WTC11 (cell line): ENCODE data around the gene ADARB2. TPM values are rescaled to one million over a fixed set of nuclear protein-coding genes. Genes with fewer than 3 reads are reported as not detected.

Source experiments
- ATAC-seq: fragments of 200-7000 bp; cut with Tn5 transposase; 2 replicates; pipeline ENCODE4 v1.10.0; 2021; ENCODE audit warnings: mild to moderate bottlenecking, moderate library complexity
- CTCF ChIA-PET: fragments of 300-600 bp; sonication (Branson Sonifier 250); formaldehyde crosslinking; loops from one replicate; lab custom pipeline; 2021; ENCODE audit warnings: antibody characterized with exemption; lab: Charles Lee
- POLR2A ChIA-PET: fragments of 350-600 bp; sonication (Branson Sonifier 250); formaldehyde crosslinking; loops from one replicate; lab custom pipeline; 2021; ENCODE audit warnings: antibody characterized with exemption; lab: Charles Lee
- DNase-seq: peaks from one replicate; pipeline ENCODE4 v3.0.0; 2021; ENCODE audit warnings: low spot score
- H3K27ac Mint-ChIP-seq: 2 replicates; pipeline ENCODE4 v1.8.0; 2021; ENCODE audit warnings: mixed read lengths
- H3K27me3 Mint-ChIP-seq: 2 replicates; pipeline ENCODE4 v1.8.0; 2021; ENCODE audit warnings: low read depth, mild to moderate bottlenecking, moderate library complexity, mixed read lengths
- H3K36me3 Mint-ChIP-seq: 2 replicates; pipeline ENCODE4 v1.8.0; 2021; ENCODE audit warnings: mixed read lengths
- H3K4me1 Mint-ChIP-seq: 2 replicates; pipeline ENCODE4 v1.8.0; 2022; ENCODE audit warnings: mixed read lengths
- H3K4me3 Mint-ChIP-seq: 2 replicates; pipeline ENCODE4 v1.8.0; 2021; ENCODE audit warnings: mild to moderate bottlenecking, moderate library complexity, mixed read lengths
- H3K9me3 Mint-ChIP-seq: 2 replicates; pipeline ENCODE4 v1.8.0; 2021; ENCODE audit warnings: mixed read lengths
- CREB1 ChIP-seq: sonication (generic); formaldehyde crosslinking; IDR thresholded peaks from 2 replicates; pipeline ENCODE4 v1.8.0; 2023; ENCODE audit warnings: mild to moderate bottlenecking, missing genetic modification reagents
- CTCF ChIP-seq: fragments of 200-600 bp; IDR thresholded peaks from 2 replicates; pipeline ENCODE4 v1.8.0; 2022; ENCODE audit warnings: antibody characterized with exemption
- ERG ChIP-seq: fragments of 250-450 bp; sonication (Bioruptor Pico); IDR thresholded peaks from 2 replicates; pipeline ENCODE4 v1.8.0; 2021; ENCODE audit warnings: mild to moderate bottlenecking
- GABPB1 ChIP-seq: sonication (generic); formaldehyde crosslinking; IDR thresholded peaks from 2 replicates; pipeline ENCODE4 v1.8.1; 2023; ENCODE audit warnings: mild to moderate bottlenecking, missing genetic modification reagents
- MAX ChIP-seq: sonication (generic); formaldehyde crosslinking; IDR thresholded peaks from 2 replicates; pipeline ENCODE4 v1.8.0; 2022; ENCODE audit warnings: mild to moderate bottlenecking, missing genetic modification reagents
- MXD4 ChIP-seq: fragments of 250-450 bp; sonication (Bioruptor Pico); IDR thresholded peaks from 2 replicates; pipeline ENCODE4 v1.8.0; 2021; ENCODE audit warnings: mild to moderate bottlenecking, moderate library complexity, borderline replicate concordance
- NR1H2 ChIP-seq: sonication (generic); formaldehyde crosslinking; IDR thresholded peaks from 2 replicates; pipeline ENCODE4 v1.9.0; 2021; ENCODE audit warnings: mild to moderate bottlenecking, moderate library complexity, missing genetic modification reagents
- NR2C2 ChIP-seq: sonication (generic); formaldehyde crosslinking; IDR thresholded peaks from 2 replicates; pipeline ENCODE4 v1.8.0; 2022; ENCODE audit warnings: mild to moderate bottlenecking, missing genetic modification reagents
- RELA ChIP-seq: sonication (generic); formaldehyde crosslinking; IDR thresholded peaks from 2 replicates; pipeline ENCODE4 v1.8.1; 2022; ENCODE audit warnings: missing genetic modification reagents, mild to moderate bottlenecking, borderline replicate concordance
- SMAD4 ChIP-seq: sonication (generic); formaldehyde crosslinking; IDR thresholded peaks from 2 replicates; pipeline ENCODE4 v1.8.0; 2022; ENCODE audit warnings: mild to moderate bottlenecking, missing genetic modification reagents
- TCF7 ChIP-seq: sonication (generic); formaldehyde crosslinking; IDR thresholded peaks from 2 replicates; pipeline ENCODE4 v1.8.0; 2022; ENCODE audit warnings: mild to moderate bottlenecking, low read depth, missing genetic modification reagents, moderate library complexity
- TEAD4 ChIP-seq: sonication (generic); formaldehyde crosslinking; IDR thresholded peaks from 2 replicates; pipeline ENCODE4 v1.8.0; 2022; ENCODE audit warnings: mild to moderate bottlenecking, missing genetic modification reagents
- ZNF121 ChIP-seq: sonication (generic); formaldehyde crosslinking; IDR thresholded peaks from 2 replicates; pipeline ENCODE4 v1.8.0; 2023; ENCODE audit warnings: missing genetic modification reagents
- ZNF232 ChIP-seq: sonication (generic); formaldehyde crosslinking; IDR thresholded peaks from 2 replicates; pipeline ENCODE4 v1.8.0; 2022; ENCODE audit warnings: mild to moderate bottlenecking, missing genetic modification reagents
- ZNF396 ChIP-seq: fragments of 250-450 bp; sonication (Bioruptor Pico); IDR thresholded peaks from 2 replicates; pipeline ENCODE4 v1.8.0; 2021; ENCODE audit warnings: mild to moderate bottlenecking, moderate library complexity, borderline replicate concordance
- total RNA-seq: library from RNA; stranded (reverse); gene quantifications from 3 replicates; pipeline ENCODE4 v1.2.3, GENCODE V29; 2021
- TF ChIP-seq, protein P1 (sequence below): sonication (generic); formaldehyde crosslinking; IDR thresholded peaks from 2 replicates; pipeline ENCODE4 v1.8.1; 2022; ENCODE audit warnings: missing genetic modification reagents, borderline replicate concordance
- TF ChIP-seq, protein P2 (sequence below): sonication (generic); formaldehyde crosslinking; IDR thresholded peaks from 2 replicates; pipeline ENCODE4 v1.8.0; 2023; ENCODE audit warnings: missing genetic modification reagents
- TF ChIP-seq, protein P3 (sequence below): sonication (generic); formaldehyde crosslinking; IDR thresholded peaks from 2 replicates; pipeline ENCODE4 v1.8.1; 2023; ENCODE audit warnings: mild to moderate bottlenecking, moderate library complexity, missing genetic modification reagents
- TF ChIP-seq, protein P4 (sequence below): sonication (generic); formaldehyde crosslinking; IDR thresholded peaks from 2 replicates; pipeline ENCODE4 v1.8.1; 2023; ENCODE audit warnings: mild to moderate bottlenecking, missing genetic modification reagents, borderline replicate concordance
- TF ChIP-seq, protein P5 (sequence below): sonication (generic); formaldehyde crosslinking; IDR thresholded peaks from 2 replicates; pipeline ENCODE4 v1.8.1; 2023; ENCODE audit warnings: mild to moderate bottlenecking, missing genetic modification reagents

ADARB2 gene
- total RNA-seq, 1 experiment from 2014 or later, result 3.7 TPM

DNA sequence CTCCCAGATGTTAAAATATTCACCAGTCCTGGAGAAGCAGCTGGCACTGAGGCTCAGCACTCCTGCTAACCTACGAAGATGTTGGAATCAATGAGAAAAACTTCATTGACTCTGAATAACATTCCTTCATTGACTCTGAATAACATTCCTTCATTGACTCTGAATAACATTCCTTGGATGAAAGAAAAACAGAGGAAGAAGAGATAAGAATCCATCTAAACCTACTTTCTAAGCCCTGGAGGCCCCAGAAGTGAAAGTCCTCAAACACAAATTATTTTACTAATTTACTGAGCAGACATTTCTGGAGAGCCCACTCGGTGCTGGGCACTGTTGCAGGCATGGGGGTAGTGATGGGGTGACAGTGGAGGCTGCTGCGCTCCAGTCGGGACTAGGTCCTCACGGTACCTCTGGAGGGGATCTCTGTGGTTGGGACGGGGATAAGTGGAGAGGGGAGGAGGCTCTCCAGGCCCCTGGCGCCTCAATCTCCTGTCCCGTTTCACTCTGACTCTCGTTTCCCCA is 427.0 kb downstream of the ADARB2 start:
- ATAC-seq, result peak; percentile 83
- ChIA-PET POLR2A (interaction anchor here (0.8 kb wide), 1 partner anchor 27 kb away, joined by 3 read pairs; no protein-coding TSS in a partner anchor), CTCF (interaction anchor here (1.0 to 1.6 kb wide), 2 partner anchors 59 to 66 kb away, joined by 3 to 10 read pairs; no protein-coding TSS in a partner anchor)
- Mint-ChIP-seq H3K9me3 (peaks cover 4% of the 10 kb centered on the region), H3K4me3 (peak overlapping the region; percentile 46), H3K27me3 (peaks cover 3% of the 10 kb centered on the region), H3K27ac (peak overlapping the region; percentile 100), H3K4me1 (peaks cover 61% of the 10 kb centered on the region), H3K36me3 (peaks cover 4% of the 10 kb centered on the region)
- TF ChIP-seq GABPB1 (CRISPR knock-in tag), result no peak
- TF ChIP-seq ERG (CRISPR knock-in tag), result peak; percentile 56; the same call in 1 of the 2 replicates
- TF ChIP-seq TEAD4 (CRISPR knock-in tag), result 0 out of 2 replicates have a peak, but pooled peaks have one; percentile 8
- no peak for TF ChIP-seq ZNF232
- TF ChIP-seq MXD4 (CRISPR knock-in tag), result 0 out of 2 replicates have a peak, but pooled peaks have one; percentile 32
- peak; percentile 99 for TF ChIP-seq ZNF121
- peak; percentile 44 for DNase-seq

DNA sequence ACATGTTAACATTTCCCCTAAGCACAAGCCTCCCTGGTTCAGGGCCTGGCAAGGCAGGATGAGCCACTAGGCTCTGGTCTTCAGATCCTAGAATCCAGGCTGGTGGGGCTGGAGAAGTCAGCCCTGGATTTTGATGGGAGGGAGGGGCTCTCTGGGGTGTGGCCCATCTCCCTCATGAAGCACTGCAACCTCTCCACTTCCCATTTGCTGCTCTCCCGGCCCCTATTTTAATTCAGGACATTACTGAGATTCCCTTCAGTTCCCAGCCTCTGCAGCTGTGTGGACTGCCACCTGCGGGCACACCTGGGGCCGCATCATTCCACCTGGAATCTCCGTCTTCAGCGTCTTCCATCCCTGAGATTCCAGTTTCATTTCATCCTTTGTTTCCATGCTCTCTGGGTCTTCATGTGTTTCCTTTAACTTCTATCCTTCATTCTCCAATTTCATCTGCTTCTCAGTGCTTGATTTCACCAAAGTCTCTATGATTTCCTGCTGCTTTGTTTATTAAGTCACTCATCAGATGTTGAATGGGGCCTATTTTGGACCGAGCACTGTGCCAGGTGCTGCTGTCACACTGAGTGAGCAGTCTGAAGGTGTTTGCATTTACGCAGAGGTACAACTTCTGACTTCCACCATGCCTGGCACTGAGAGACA is 427.6 kb downstream of the ADARB2 start:
- Mint-ChIP-seq H3K36me3 (peaks cover 4% of the 10 kb centered on the region), H3K27ac (peak overlapping the region; percentile 100), H3K9me3 (peaks cover 4% of the 10 kb centered on the region), H3K27me3 (peaks cover 3% of the 10 kb centered on the region), H3K4me3 (peak overlapping the region; percentile 46), H3K4me1 (peaks cover 55% of the 10 kb centered on the region)
- ChIA-PET POLR2A (interaction anchor here (0.8 kb wide), 1 partner anchor 28 kb away, joined by 3 read pairs; no protein-coding TSS in a partner anchor), CTCF (interaction anchor here (1.0 to 1.6 kb wide), 2 partner anchors 59 to 66 kb away, joined by 3 to 10 read pairs; no protein-coding TSS in a partner anchor)
- peak; percentile 84 for ATAC-seq
- peak; percentile 68 for DNase-seq
- 0 out of 2 replicates have a peak, but pooled peaks have one; percentile 31 for TF ChIP-seq SMAD4 (CRISPR knock-in tag)
- no peak for TF ChIP-seq MXD4 (CRISPR knock-in tag)
- no peak for TF ChIP-seq RELA (CRISPR knock-in tag)
- TF ChIP-seq TCF7, result no peak
- TF ChIP-seq CTCF, result no peak
- TF ChIP-seq ZNF396, result no peak
- TF ChIP-seq NR2C2, result no peak
- TF ChIP-seq MAX (CRISPR knock-in tag), result peak; percentile 27
- TF ChIP-seq, protein P1, sequence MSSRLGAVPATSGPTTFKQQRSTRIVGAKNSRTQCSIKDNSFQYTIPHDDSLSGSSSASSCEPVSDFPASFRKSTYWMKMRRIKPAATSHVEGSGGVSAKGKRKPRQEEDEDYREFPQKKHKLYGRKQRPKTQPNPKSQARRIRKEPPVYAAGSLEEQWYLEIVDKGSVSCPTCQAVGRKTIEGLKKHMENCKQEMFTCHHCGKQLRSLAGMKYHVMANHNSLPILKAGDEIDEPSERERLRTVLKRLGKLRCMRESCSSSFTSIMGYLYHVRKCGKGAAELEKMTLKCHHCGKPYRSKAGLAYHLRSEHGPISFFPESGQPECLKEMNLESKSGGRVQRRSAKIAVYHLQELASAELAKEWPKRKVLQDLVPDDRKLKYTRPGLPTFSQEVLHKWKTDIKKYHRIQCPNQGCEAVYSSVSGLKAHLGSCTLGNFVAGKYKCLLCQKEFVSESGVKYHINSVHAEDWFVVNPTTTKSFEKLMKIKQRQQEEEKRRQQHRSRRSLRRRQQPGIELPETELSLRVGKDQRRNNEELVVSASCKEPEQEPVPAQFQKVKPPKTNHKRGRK (CRISPR knock-in tag), result no peak
- TF ChIP-seq, protein P2, sequence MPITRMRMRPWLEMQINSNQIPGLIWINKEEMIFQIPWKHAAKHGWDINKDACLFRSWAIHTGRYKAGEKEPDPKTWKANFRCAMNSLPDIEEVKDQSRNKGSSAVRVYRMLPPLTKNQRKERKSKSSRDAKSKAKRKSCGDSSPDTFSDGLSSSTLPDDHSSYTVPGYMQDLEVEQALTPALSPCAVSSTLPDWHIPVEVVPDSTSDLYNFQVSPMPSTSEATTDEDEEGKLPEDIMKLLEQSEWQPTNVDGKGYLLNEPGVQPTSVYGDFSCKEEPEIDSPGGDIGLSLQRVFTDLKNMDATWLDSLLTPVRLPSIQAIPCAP (CRISPR knock-in tag), result no peak
- TF ChIP-seq NR1H2, result no peak
- no peak for TF ChIP-seq CREB1 (CRISPR knock-in tag)
- TF ChIP-seq, protein P3, sequence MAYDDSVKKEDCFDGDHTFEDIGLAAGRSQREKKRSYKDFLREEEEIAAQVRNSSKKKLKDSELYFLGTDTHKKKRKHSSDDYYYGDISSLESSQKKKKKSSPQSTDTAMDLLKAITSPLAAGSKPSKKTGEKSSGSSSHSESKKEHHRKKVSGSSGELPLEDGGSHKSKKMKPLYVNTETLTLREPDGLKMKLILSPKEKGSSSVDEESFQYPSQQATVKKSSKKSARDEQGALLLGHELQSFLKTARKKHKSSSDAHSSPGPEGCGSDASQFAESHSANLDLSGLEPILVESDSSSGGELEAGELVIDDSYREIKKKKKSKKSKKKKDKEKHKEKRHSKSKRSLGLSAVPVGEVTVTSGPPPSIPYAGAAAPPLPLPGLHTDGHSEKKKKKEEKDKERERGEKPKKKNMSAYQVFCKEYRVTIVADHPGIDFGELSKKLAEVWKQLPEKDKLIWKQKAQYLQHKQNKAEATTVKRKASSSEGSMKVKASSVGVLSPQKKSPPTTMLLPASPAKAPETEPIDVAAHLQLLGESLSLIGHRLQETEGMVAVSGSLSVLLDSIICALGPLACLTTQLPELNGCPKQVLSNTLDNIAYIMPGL (CRISPR knock-in tag), result no peak
- TF ChIP-seq, protein P4, sequence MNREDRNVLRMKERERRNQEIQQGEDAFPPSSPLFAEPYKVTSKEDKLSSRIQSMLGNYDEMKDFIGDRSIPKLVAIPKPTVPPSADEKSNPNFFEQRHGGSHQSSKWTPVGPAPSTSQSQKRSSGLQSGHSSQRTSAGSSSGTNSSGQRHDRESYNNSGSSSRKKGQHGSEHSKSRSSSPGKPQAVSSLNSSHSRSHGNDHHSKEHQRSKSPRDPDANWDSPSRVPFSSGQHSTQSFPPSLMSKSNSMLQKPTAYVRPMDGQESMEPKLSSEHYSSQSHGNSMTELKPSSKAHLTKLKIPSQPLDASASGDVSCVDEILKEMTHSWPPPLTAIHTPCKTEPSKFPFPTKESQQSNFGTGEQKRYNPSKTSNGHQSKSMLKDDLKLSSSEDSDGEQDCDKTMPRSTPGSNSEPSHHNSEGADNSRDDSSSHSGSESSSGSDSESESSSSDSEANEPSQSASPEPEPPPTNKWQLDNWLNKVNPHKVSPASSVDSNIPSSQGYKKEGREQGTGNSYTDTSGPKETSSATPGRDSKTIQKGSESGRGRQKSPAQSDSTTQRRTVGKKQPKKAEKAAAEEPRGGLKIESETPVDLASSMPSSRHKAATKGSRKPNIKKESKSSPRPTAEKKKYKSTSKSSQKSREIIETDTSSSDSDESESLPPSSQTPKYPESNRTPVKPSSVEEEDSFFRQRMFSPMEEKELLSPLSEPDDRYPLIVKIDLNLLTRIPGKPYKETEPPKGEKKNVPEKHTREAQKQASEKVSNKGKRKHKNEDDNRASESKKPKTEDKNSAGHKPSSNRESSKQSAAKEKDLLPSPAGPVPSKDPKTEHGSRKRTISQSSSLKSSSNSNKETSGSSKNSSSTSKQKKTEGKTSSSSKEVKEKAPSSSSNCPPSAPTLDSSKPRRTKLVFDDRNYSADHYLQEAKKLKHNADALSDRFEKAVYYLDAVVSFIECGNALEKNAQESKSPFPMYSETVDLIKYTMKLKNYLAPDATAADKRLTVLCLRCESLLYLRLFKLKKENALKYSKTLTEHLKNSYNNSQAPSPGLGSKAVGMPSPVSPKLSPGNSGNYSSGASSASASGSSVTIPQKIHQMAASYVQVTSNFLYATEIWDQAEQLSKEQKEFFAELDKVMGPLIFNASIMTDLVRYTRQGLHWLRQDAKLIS (CRISPR knock-in tag), result no peak
- TF ChIP-seq, protein P5, sequence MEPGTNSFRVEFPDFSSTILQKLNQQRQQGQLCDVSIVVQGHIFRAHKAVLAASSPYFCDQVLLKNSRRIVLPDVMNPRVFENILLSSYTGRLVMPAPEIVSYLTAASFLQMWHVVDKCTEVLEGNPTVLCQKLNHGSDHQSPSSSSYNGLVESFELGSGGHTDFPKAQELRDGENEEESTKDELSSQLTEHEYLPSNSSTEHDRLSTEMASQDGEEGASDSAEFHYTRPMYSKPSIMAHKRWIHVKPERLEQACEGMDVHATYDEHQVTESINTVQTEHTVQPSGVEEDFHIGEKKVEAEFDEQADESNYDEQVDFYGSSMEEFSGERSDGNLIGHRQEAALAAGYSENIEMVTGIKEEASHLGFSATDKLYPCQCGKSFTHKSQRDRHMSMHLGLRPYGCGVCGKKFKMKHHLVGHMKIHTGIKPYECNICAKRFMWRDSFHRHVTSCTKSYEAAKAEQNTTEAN (CRISPR knock-in tag), result no peak
